ENCODE data around the gene PLEKHA1.

The PLEKHA1 gene

GRCh38 chr10:122481296-122482056, 107.0 kb downstream of the PLEKHA1 start:
- no peak for DNase-seq
